SU-DHL-6 (cell line): ENCODE data around the gene PHF10.
A peak's percentile ranks its signal among the peaks of the same experiment; 100 is the strongest.

Experiments
- H2AFZ ChIP-seq: fragments of 200-600 bp; sonication (generic); 2 replicates; pipeline ENCODE4 v1.6.1; 2014; ENCODE audit warnings: low read depth, mild to moderate bottlenecking, moderate library complexity, mixed read lengths, antibody characterized with exemption, low read length; ENCODE audit not compliant: severe bottlenecking
- H3F3A ChIP-seq: fragments of 200-600 bp; shearing (Covaris generic); 2 replicates; pipeline ENCODE4 v1.6.0; 2016; ENCODE audit warnings: antibody characterized with exemption, mild to moderate bottlenecking; ENCODE audit not compliant: insufficient read depth
- H3K27ac ChIP-seq: fragments of 200-600 bp; sonication (generic); 2 replicates; pipeline ENCODE4 v1.5.1; 2016; ENCODE audit warnings: low read depth, mild to moderate bottlenecking, low read length, moderate library complexity, mixed read lengths
- H3K27me3 ChIP-seq: fragments of 200-600 bp; sonication (generic), shearing (Covaris generic); 2 replicates; pipeline ENCODE4 v1.6.0; 2014; ENCODE audit warnings: mild to moderate bottlenecking, low read length
- H3K36me3 ChIP-seq: fragments of 200-600 bp; sonication (generic); 2 replicates; pipeline ENCODE4 v1.6.1; 2014; ENCODE audit warnings: mild to moderate bottlenecking, low read length, mixed read lengths
- H3K4me2 ChIP-seq: fragments of 300-600, 200-600 bp; shearing (Covaris generic), sonication (generic); 2 replicates; pipeline ENCODE4 v1.6.0; 2014; ENCODE audit warnings: low read length, low read depth, mild to moderate bottlenecking; ENCODE audit not compliant: poor library complexity, severe bottlenecking
- H3K4me3 ChIP-seq: fragments of 200-600 bp; sonication (generic); 2 replicates; pipeline ENCODE4 v1.5.1; 2014; ENCODE audit warnings: antibody characterized with exemption, low read length, mild to moderate bottlenecking, mixed read lengths; ENCODE audit not compliant: insufficient read depth, poor library complexity, severe bottlenecking
- H3K79me2 ChIP-seq: fragments of 200-600 bp; sonication (generic); 2 replicates; pipeline ENCODE4 v1.6.1; 2014; ENCODE audit warnings: mild to moderate bottlenecking, low read length, moderate library complexity; ENCODE audit not compliant: insufficient read depth
- H3K9ac ChIP-seq: fragments of 200-600 bp; sonication (generic); 2 replicates; pipeline ENCODE4 v1.7.0; 2014; ENCODE audit warnings: mild to moderate bottlenecking, low read length
- H3K9me2 ChIP-seq: fragments of 200-600 bp; sonication (generic); replicated peaks from 2 replicates; pipeline ENCODE4 v1.6.1; 2014; ENCODE audit warnings: low read length; ENCODE audit not compliant: insufficient read depth
- H3K9me3 ChIP-seq: fragments of 200-600 bp; sonication (generic); 2 replicates; pipeline ENCODE4 v1.6.1; 2014; ENCODE audit warnings: low read length, mixed read lengths; ENCODE audit not compliant: insufficient read depth
- H4K20me1 ChIP-seq: fragments of 200-600 bp; sonication (generic); 2 replicates; pipeline ENCODE4 v1.6.1; 2014; ENCODE audit warnings: low read depth, mild to moderate bottlenecking, antibody characterized with exemption, low read length, moderate library complexity, mixed read lengths
- CTCF ChIP-seq: fragments of 200-600 bp; sonication (generic); IDR thresholded peaks from one replicate; pipeline ENCODE4 v1.5.1; 2017; ENCODE audit warnings: antibody characterized with exemption, mild to moderate bottlenecking, low read length, moderate library complexity; ENCODE audit not compliant: insufficient read depth, poor library complexity, severe bottlenecking
- EZH2phosphoT487 ChIP-seq: fragments of 200-600 bp; sonication (generic), shearing (Covaris generic); conservative IDR thresholded peaks from 2 replicates; pipeline ENCODE4 v1.6.1; 2018; ENCODE audit warnings: mild to moderate bottlenecking, antibody characterized with exemption, low read length, moderate library complexity, mixed read lengths

PHF10 gene

GRCh38 chr6:169714595-169714994 lies 9.7 kb downstream of the PHF10 start:
- Histone ChIP-seq H3K36me3 (peaks cover 45% of the 10 kb centered on the region), H3K4me3 (no peak overlapping the region), H3K27me3 (no peaks in the 10 kb centered on the region), H3K79me2 (peaks cover 18% of the 10 kb centered on the region), H3K4me2 (no peak overlapping the region), H3K9me3 (no peaks in the 10 kb centered on the region), H2AFZ (no peak overlapping the region), H4K20me1 (0 out of 2 replicates have a peak, but pooled peaks cover 4% of the 10 kb centered on the region), H3K27ac (no peak overlapping the region), H3K9ac (no peak overlapping the region), H3K9me2 (no peaks in the 10 kb centered on the region), H3F3A (peaks cover 21% of the 10 kb centered on the region)
- TF ChIP-seq CTCF (no peak), EZH2phosphoT487 (no peak)

GRCh38 chr6:169714178-169714577 lies 10.1 kb downstream of the PHF10 start:
- Histone ChIP-seq H3K4me2 (no peak overlapping the region), H3K4me3 (no peak overlapping the region), H3K27ac (no peak overlapping the region), H4K20me1 (peaks cover 4% of the 10 kb centered on the region; the same call in 1 of the 2 replicates), H3K79me2 (peaks cover 13% of the 10 kb centered on the region), H2AFZ (no peak overlapping the region), H3K9me3 (no peaks in the 10 kb centered on the region), H3K9me2 (no peaks in the 10 kb centered on the region), H3F3A (peaks cover 25% of the 10 kb centered on the region), H3K36me3 (peaks cover 49% of the 10 kb centered on the region), H3K27me3 (no peaks in the 10 kb centered on the region), H3K9ac (no peak overlapping the region)
- TF ChIP-seq EZH2phosphoT487: no peak
- TF ChIP-seq CTCF: no peak

- Histone ChIP-seq H3K79me2 (0 out of 2 replicates have a peak, but pooled peaks cover 9% of the 10 kb centered on the region), H2AFZ (no peak overlapping the region), H3K36me3 (peaks cover 32% of the 10 kb centered on the region), H3K9ac (no peak overlapping the region), H3K9me2 (no peaks in the 10 kb centered on the region), H3K27ac (no peak overlapping the region), H3K27me3 (no peaks in the 10 kb centered on the region), H4K20me1 (peaks cover 4% of the 10 kb centered on the region; the same call in 1 of the 2 replicates), H3F3A (peaks cover 57% of the 10 kb centered on the region), H3K9me3 (no peaks in the 10 kb centered on the region), H3K4me3 (no peak overlapping the region), H3K4me2 (no peak overlapping the region)
- TF ChIP-seq EZH2phosphoT487: no peak
- TF ChIP-seq CTCF: no peak
Observed at GRCh38 chr6:169710009-169710408, 14.3 kb downstream of the PHF10 start.

GRCh38 chr6:169709293-169709692 lies 15.0 kb downstream of the PHF10 start:
- no peaks in the 10 kb centered on the region for H3K27me3 ChIP-seq
- TF ChIP-seq EZH2phosphoT487: no peak
- TF ChIP-seq CTCF: no peak
- peaks cover 4% of the 10 kb centered on the region for H4K20me1 ChIP-seq
- H3K9me2 ChIP-seq: no peaks in the 10 kb centered on the region
- H2AFZ ChIP-seq: no peak overlapping the region
- H3K4me3 ChIP-seq: no peak overlapping the region
- H3K79me2 ChIP-seq: peaks cover 16% of the 10 kb centered on the region
- peaks cover 57% of the 10 kb centered on the region for H3F3A ChIP-seq
- no peaks in the 10 kb centered on the region for H3K9me3 ChIP-seq
- peak overlapping the region; percentile 23; the same call in 1 of the 2 replicates for H3K27ac ChIP-seq
- peaks cover 30% of the 10 kb centered on the region for H3K36me3 ChIP-seq
- no peak overlapping the region for H3K9ac ChIP-seq
- no peak overlapping the region for H3K4me2 ChIP-seq
